H9 (cell line): Measurements from ENCODE around the gene DDX46. TPM values are rescaled to one million over a fixed set of nuclear protein-coding genes. Genes with fewer than 3 reads are reported as not detected.

ENCODE experiments used
- DNase-seq: peaks from one replicate; pipeline ENCODE4 v3.0.0-alpha.2; 2017
- H2AFZ ChIP-seq: one replicate; pipeline ENCODE4 v1.6.1; 2013; ENCODE audit warnings: mild to moderate bottlenecking, low read length, control low read depth, moderate library complexity
- H2AK5ac ChIP-seq: 2 replicates; pipeline ENCODE4 v1.6.1; 2013; ENCODE audit warnings: low read length, control low read depth, mixed read lengths; ENCODE audit not compliant: insufficient read length
- H2BK120ac ChIP-seq: one replicate; pipeline ENCODE4 v1.6.1; 2013; ENCODE audit warnings: low read depth, mild to moderate bottlenecking, low read length, control low read depth, inconsistent platforms; ENCODE audit not compliant: poor library complexity, severe bottlenecking
- H2BK12ac ChIP-seq: 2 replicates; pipeline ENCODE4 v1.6.1; 2013; ENCODE audit warnings: low read length, control low read depth, mixed read lengths, low read depth; ENCODE audit not compliant: insufficient read length
- H2BK15ac ChIP-seq: 2 replicates; pipeline ENCODE4 v1.6.1; 2013; ENCODE audit warnings: low read depth, low read length, control low read depth
- H2BK20ac ChIP-seq: one replicate; pipeline ENCODE4 v1.6.1; 2013; ENCODE audit warnings: low read depth, mild to moderate bottlenecking, low read length, control low read depth, inconsistent platforms; ENCODE audit not compliant: poor library complexity, severe bottlenecking
- H2BK5ac ChIP-seq: 2 replicates; pipeline ENCODE4 v1.6.1; 2013; ENCODE audit warnings: low read length, control low read depth, mixed read lengths; ENCODE audit not compliant: insufficient read length
- H3K14ac ChIP-seq: 2 replicates; pipeline ENCODE4 v1.6.1; 2013; ENCODE audit warnings: low read length, control low read depth; ENCODE audit not compliant: insufficient read depth
- H3K18ac ChIP-seq: 2 replicates; pipeline ENCODE4 v1.6.1; 2013; ENCODE audit warnings: low read depth, mild to moderate bottlenecking, mixed read lengths, low read length, control low read depth; ENCODE audit not compliant: insufficient read length
- H3K23ac ChIP-seq: 2 replicates; pipeline ENCODE4 v1.6.1; 2013; ENCODE audit warnings: low read length, control low read depth, mixed read lengths, low read depth; ENCODE audit not compliant: insufficient read length
- H3K23me2 ChIP-seq: 2 replicates; pipeline ENCODE4 v1.6.1; 2013; ENCODE audit warnings: low read depth, mild to moderate bottlenecking, mixed read lengths, low read length, control low read depth; ENCODE audit not compliant: insufficient read length, poor library complexity, severe bottlenecking
- H3K27ac ChIP-seq: 2 replicates; pipeline ENCODE4 v1.5.1; 2013; ENCODE audit warnings: low read length, control low read depth, mixed read lengths, low read depth; ENCODE audit not compliant: insufficient read length
- H3K27me3 ChIP-seq: 2 replicates; pipeline ENCODE4 v1.6.1; 2013; ENCODE audit warnings: low read length, control low read depth, inconsistent platforms; ENCODE audit not compliant: insufficient read depth
- H3K4ac ChIP-seq: 2 replicates; pipeline ENCODE4 v1.6.1; 2013; ENCODE audit warnings: low read depth, mild to moderate bottlenecking, control low read depth, inconsistent platforms, low read length, moderate library complexity
- H3K4me1 ChIP-seq: 2 replicates; pipeline ENCODE4 v1.6.1; 2013; ENCODE audit warnings: low read length, control low read depth, inconsistent platforms; ENCODE audit not compliant: insufficient read depth
- H3K4me2 ChIP-seq: 2 replicates; pipeline ENCODE4 v1.6.1; 2013; ENCODE audit warnings: low read length, control low read depth, mixed read lengths; ENCODE audit not compliant: insufficient read length, insufficient read depth
- H3K56ac ChIP-seq: 2 replicates; pipeline ENCODE4 v1.6.1; 2013; ENCODE audit warnings: low read depth, mild to moderate bottlenecking, mixed read lengths, low read length, control low read depth; ENCODE audit not compliant: insufficient read length
- H3K79me1 ChIP-seq: 2 replicates; pipeline ENCODE4 v1.6.1; 2013; ENCODE audit warnings: low read depth, mild to moderate bottlenecking, moderate library complexity, low read length, control low read depth, inconsistent platforms; ENCODE audit not compliant: insufficient read depth, poor library complexity, severe bottlenecking
- H3K79me2 ChIP-seq: 2 replicates; pipeline ENCODE4 v1.6.1; 2013; ENCODE audit warnings: low read length, control low read depth, inconsistent platforms; ENCODE audit not compliant: insufficient read depth
- H3K9ac ChIP-seq: 2 replicates; pipeline ENCODE4 v1.6.1; 2013; ENCODE audit warnings: low read length, control low read depth, mixed read lengths; ENCODE audit not compliant: insufficient read length; ENCODE audit errors: extremely low read depth
- H3K9me3 ChIP-seq: one replicate; pipeline ENCODE4 v1.6.1; 2013; ENCODE audit warnings: low read depth, low read length, inconsistent platforms; ENCODE audit not compliant: control insufficient read depth
- H3T11ph ChIP-seq: one replicate; pipeline ENCODE4 v1.6.1; 2013; ENCODE audit warnings: mild to moderate bottlenecking, low read length, control low read depth, inconsistent platforms
- H4K20me1 ChIP-seq: one replicate; pipeline ENCODE4 v1.6.1; 2013; ENCODE audit not compliant: control insufficient read depth, insufficient read length, insufficient read depth
- H4K5ac ChIP-seq: 2 replicates; pipeline ENCODE4 v1.6.1; 2013; ENCODE audit warnings: low read depth, mild to moderate bottlenecking, mixed read lengths, low read length, control low read depth; ENCODE audit not compliant: insufficient read length
- H4K8ac ChIP-seq: replicated peaks from 2 replicates; pipeline ENCODE4 v1.6.1; 2013; ENCODE audit warnings: low read length, control low read depth, mixed read lengths, low read depth; ENCODE audit not compliant: insufficient read length
- H4K91ac ChIP-seq: 2 replicates; pipeline ENCODE4 v1.6.1; 2013; ENCODE audit warnings: low read depth, mild to moderate bottlenecking, moderate library complexity, mixed read lengths, low read length, control low read depth; ENCODE audit not compliant: insufficient read length
- H3K27ac Mint-ChIP-seq, 3 experiments: 2 replicates in 2 of 3; 3 replicates in 1 of 3; pipeline ENCODE4 v1.8.0; 2020 to 2021; ENCODE audit warnings: mixed read lengths in 3 of 3, mild to moderate bottlenecking in 1 of 3, moderate library complexity in 1 of 3
- H3K27me3 Mint-ChIP-seq: 2 replicates; pipeline ENCODE4 v1.8.0; 2021; ENCODE audit warnings: low read depth, mild to moderate bottlenecking, moderate library complexity, mixed read lengths
- H3K36me3 Mint-ChIP-seq, 3 experiments: 2 replicates in 2 of 3; 3 replicates in 1 of 3; pipeline ENCODE4 v1.8.0; 2020 to 2021; ENCODE audit warnings: low read depth in 3 of 3, mixed read lengths in 3 of 3; ENCODE audit not compliant: insufficient read depth in 1 of 3
- H3K4me1 Mint-ChIP-seq, 2 experiments: 2 replicates each; pipeline ENCODE4 v1.8.0; 2020; ENCODE audit warnings: mixed read lengths in 2 of 2
- H3K4me3 Mint-ChIP-seq, 2 experiments: 2 replicates in 1 of 2; 3 replicates in 1 of 2; pipeline ENCODE4 v1.8.0; 2020 to 2021; ENCODE audit warnings: mild to moderate bottlenecking in 2 of 2, mixed read lengths in 2 of 2, moderate library complexity in 1 of 2
- H3K9me3 Mint-ChIP-seq, 2 experiments: 2 replicates in 1 of 2; 3 replicates in 1 of 2; pipeline ENCODE4 v1.8.0; 2020; ENCODE audit warnings: mild to moderate bottlenecking in 2 of 2, mixed read lengths in 2 of 2, moderate library complexity in 1 of 2
- CTCF ChIP-seq: fragments of 200-600 bp; sonication (generic); conservative IDR thresholded peaks from 3 replicates; pipeline ENCODE4 v1.8.0; 2021; ENCODE audit warnings: antibody characterized with exemption, mild to moderate bottlenecking
- WGBS: extraction: QIAGEN DNeasy Blood & Tissue Kit; methylation state at CpG from one replicate; pipeline ENCODE4 v1.1.7; 2013; ENCODE audit warnings: missing lambda C conversion rate, low lambda C conversion rate, mixed read lengths; ENCODE audit not compliant: insufficient read length; ENCODE audit errors: extremely low coverage; 5-methylcytosine and 5-hydroxymethylcytosine counted together
- total RNA-seq: library from RNA; stranded (reverse); gene quantifications from 2 replicates; pipeline ENCODE4 v1.2.1, GENCODE V29; 2021

The DDX46 gene
- total RNA-seq, 1 experiment from 2014 or later: 90.3 TPM

GRCh38 chr5:134784946-134785620 is 26.5 kb downstream of the DDX46 start:
- TF ChIP-seq CTCF: no peak
- Histone ChIP-seq H2BK20ac (no peak overlapping the region), H3K79me1 (no peaks in the 10 kb centered on the region), H3K27ac (no peak overlapping the region), H2BK12ac (no peak overlapping the region), H2BK15ac (no peak overlapping the region), H4K8ac (no peak overlapping the region), H2AK5ac (no peak overlapping the region), H4K20me1 (no peaks in the 10 kb centered on the region), H3K79me2 (no peaks in the 10 kb centered on the region), H3K23me2 (no peaks in the 10 kb centered on the region), H3K27me3 (no peaks in the 10 kb centered on the region), H3K18ac (no peak overlapping the region), H3K9ac (no peak overlapping the region), H3K14ac (no peak overlapping the region), H3K4me1 (no peaks in the 10 kb centered on the region), H2AFZ (no peak overlapping the region), H2BK120ac (no peak overlapping the region), H2BK5ac (no peak overlapping the region), H4K91ac (no peak overlapping the region), H3K23ac (no peak overlapping the region), H3T11ph (no peak overlapping the region), H3K56ac (no peak overlapping the region), H4K5ac (no peak overlapping the region), H3K9me3 (no peaks in the 10 kb centered on the region), H3K4me2 (no peak overlapping the region), H3K4ac (no peak overlapping the region)
- DNase-seq: no peak
- WGBS: no CpG with 5 or more reads among the region's 3 CpGs
- Mint-ChIP-seq H3K27ac (peak overlapping the region in 2 of 3 experiments; percentile 29 to 82; a peak in 6 of 7 replicates), H3K4me3 (no peak overlapping the region), H3K9me3 (no peaks in the 10 kb centered on the region), H3K27me3 (no peaks in the 10 kb centered on the region), H3K36me3 (peaks cover 48 to 93% (median 86%) of the 10 kb centered on the region in 3 experiments; a peak in 6 of 7 replicates), H3K4me1 (peaks cover 16% of the 10 kb centered on the region in 2 experiments)
